A549 (cell line): ENCODE data around the gene MAML2. TPM values are rescaled to one million over a fixed set of nuclear protein-coding genes. Genes with fewer than 3 reads are reported as not detected.

ENCODE experiments used
- ATAC-seq, 2 experiments: fragments of 200-7000 bp in 1 of 2; fragments of >200 bp in 1 of 2; cut with Nextera tagmentation in 1 of 2; cut with Tn5 transposase in 1 of 2; 3 replicates each; pipeline versions ENCODE4 v1.8.0 to v1.9.1; 2018 to 2020; ENCODE audit warnings: mild to moderate bottlenecking in 1 of 2, moderate library complexity in 1 of 2
- CTCF ChIA-PET: fragments of 300-600 bp; sonication (Branson Sonifier 250); formaldehyde crosslinking; extraction: SDS; loops from one replicate; lab custom pipeline; 2021; ENCODE audit warnings: antibody characterized with exemption, inconsistent platforms; lab: Yijun Ruan, JAX
- POLR2A ChIA-PET: fragments of 350-600 bp; formaldehyde crosslinking; extraction: SDS; loops from one replicate; lab custom pipeline; 2021; ENCODE audit warnings: antibody characterized with exemption, inconsistent platforms; lab: Yijun Ruan, JAX
- DNase-seq, 2 experiments: peaks; one replicate each; pipeline versions ENCODE4 v3.0.0 to v3.0.0-alpha.2; 2011 to 2016; ENCODE audit warnings: low read depth in 1 of 2, low spot score in 1 of 2
- FAIRE-seq: peaks from 2 replicates; lab custom pipeline; 2011; peaks lifted over from hg19 to GRCh38; lab: Jason Lieb, UNC
- H3K27ac ChIP-seq, 2 experiments: fragments of >200 bp; sonication (Bioruptor Twin); formaldehyde crosslinking; 3 replicates each; pipeline ENCODE4 v1.5.1; 2016 to 2017
- H3K4me1 ChIP-seq: fragments of >200 bp; sonication (Bioruptor Twin); formaldehyde crosslinking; 3 replicates; pipeline ENCODE4 v1.6.1; 2016
- H3K4me2 ChIP-seq: fragments of >200 bp; sonication (Bioruptor Twin); formaldehyde crosslinking; 3 replicates; pipeline ENCODE4 v1.6.1; 2016
- H3K4me3 ChIP-seq: fragments of >200 bp; sonication (Bioruptor Twin); formaldehyde crosslinking; 3 replicates; pipeline ENCODE4 v1.5.1; 2016
- H3K9me3 ChIP-seq: fragments of >200 bp; sonication (Bioruptor Twin); formaldehyde crosslinking; 3 replicates; pipeline ENCODE4 v1.6.1; 2016
- BHLHE40 ChIP-seq: IDR thresholded peaks from 2 replicates; pipeline ENCODE4 v1.6.1; 2012; ENCODE audit warnings: low read depth, low read length, inconsistent platforms
- CEBPB ChIP-seq, 2 experiments: fragments of >200 bp in 1 of 2; sonication (Bioruptor Twin) in 1 of 2; formaldehyde crosslinking in 1 of 2; IDR thresholded peaks; 2 replicates each; pipeline ENCODE4 v1.6.1; 2012 to 2016
- CHD2 ChIP-seq: fragments of 150-350 bp; IDR thresholded peaks from 2 replicates; pipeline ENCODE4 v1.6.1; 2014; ENCODE audit warnings: low read length; ENCODE audit not compliant: partially characterized antibody
- FOSB ChIP-seq: fragments of 250-450 bp; sonication (Bioruptor Pico); IDR thresholded peaks from 2 replicates; pipeline ENCODE4 v1.5.0; 2020; ENCODE audit warnings: mild to moderate bottlenecking, moderate library complexity
- HOXB5 ChIP-seq: fragments of 250-450 bp; sonication (Bioruptor Pico); IDR thresholded peaks from 2 replicates; pipeline ENCODE4 v1.5.0; 2020; ENCODE audit warnings: mild to moderate bottlenecking, moderate library complexity
- KDM1A ChIP-seq: fragments of 200-600 bp; sonication (generic); IDR thresholded peaks from 2 replicates; pipeline ENCODE4 v1.6.1; 2016; ENCODE audit warnings: low read depth, mild to moderate bottlenecking
- NR3C1 ChIP-seq: fragments of >200 bp; sonication (Bioruptor Twin); formaldehyde crosslinking; IDR thresholded peaks from 3 replicates; pipeline ENCODE4 v1.6.1; 2017
- RAD21 ChIP-seq, 2 experiments: fragments of >200 bp in 1 of 2; sonication (Bioruptor Twin) in 1 of 2; formaldehyde crosslinking in 1 of 2; IDR thresholded peaks in 1 of 2; conservative IDR thresholded peaks in 1 of 2; 2 replicates in 1 of 2; 3 replicates in 1 of 2; pipeline ENCODE4 v1.6.1; 2012 to 2018; ENCODE audit warnings: inconsistent platforms in 1 of 2
- RCOR1 ChIP-seq: fragments of 150-350 bp; IDR thresholded peaks from 2 replicates; pipeline ENCODE4 v1.6.1; 2014; ENCODE audit warnings: antibody characterized with exemption, low read length, low read depth
- RFX5 ChIP-seq: fragments of 450-650 bp; IDR thresholded peaks from 2 replicates; pipeline ENCODE4 v1.7.1; 2014; ENCODE audit warnings: antibody characterized with exemption, mild to moderate bottlenecking, moderate library complexity
- TP53 ChIP-seq: fragments of 250-450 bp; sonication (Bioruptor Pico); IDR thresholded peaks from 2 replicates; pipeline ENCODE4 v1.5.0; 2021; ENCODE audit warnings: mild to moderate bottlenecking, moderate library complexity
- ZFP36 ChIP-seq: fragments of 450-650 bp; IDR thresholded peaks from 2 replicates; pipeline ENCODE4 v1.6.1; 2014; ENCODE audit warnings: borderline replicate concordance; ENCODE audit not compliant: partially characterized antibody
- ZNF302 ChIP-seq: fragments of 250-450 bp; sonication (Bioruptor Pico); IDR thresholded peaks from 2 replicates; pipeline ENCODE4 v1.9.0; 2021; ENCODE audit warnings: inconsistent platforms, mild to moderate bottlenecking, moderate library complexity
- ZSCAN20 ChIP-seq: fragments of 250-450 bp; sonication (Bioruptor Pico); IDR thresholded peaks from 2 replicates; pipeline ENCODE4 v1.8.0; 2022; ENCODE audit warnings: mild to moderate bottlenecking, moderate library complexity
- WGBS: methylation state at CpG from one replicate; pipeline ENCODE4 v1.1.6; 2017; ENCODE audit errors: missing lambda C conversion rate; 5-methylcytosine and 5-hydroxymethylcytosine counted together
- polyA plus RNA-seq, 4 experiments: library from polyadenylated mRNA; depleted of rRNA in 3 of 4; stranded (reverse); fragments of >200 nt; fragmentation: RNase III in 1 of 4; extraction: RNeasy Plus Mini Kit Qiagen cat#74134 plus additional on column Dnase treatment in 1 of 4; gene quantifications; 2 replicates in 3 of 4; 3 replicates in 1 of 4; pipeline ENCODE4 v1.2.3, GENCODE V29; 2011 to 2017
- TF ChIP-seq, protein P1 (sequence below): fragments of 250-450 bp; sonication (Bioruptor Pico); IDR thresholded peaks from 2 replicates; pipeline ENCODE4 v1.5.0; 2020; ENCODE audit warnings: low read depth, mild to moderate bottlenecking, moderate library complexity
- TF ChIP-seq, protein P2 (sequence below): fragments of 450-650 bp; IDR thresholded peaks from 2 replicates; pipeline ENCODE4 v1.6.1; 2014; ENCODE audit warnings: antibody characterized with exemption
- TF ChIP-seq, protein P3 (sequence below): IDR thresholded peaks from 2 replicates; pipeline ENCODE4 v1.6.1; 2012
- TF ChIP-seq, protein P4 (sequence below): fragments of 250-450 bp; sonication (Bioruptor Pico); IDR thresholded peaks from 2 replicates; pipeline ENCODE4 v1.5.0; 2021; ENCODE audit warnings: mild to moderate bottlenecking, moderate library complexity, borderline replicate concordance
- TF ChIP-seq, protein P5 (sequence below): fragments of >200 bp; sonication (Bioruptor Twin); formaldehyde crosslinking; IDR thresholded peaks from 3 replicates; pipeline ENCODE4 v1.5.1; 2016

The MAML2 gene
- polyA plus RNA-seq, 2 of the 4 experiments (the other 2 are of a cell fraction), result 1.5 to 2.5 TPM

DNA sequence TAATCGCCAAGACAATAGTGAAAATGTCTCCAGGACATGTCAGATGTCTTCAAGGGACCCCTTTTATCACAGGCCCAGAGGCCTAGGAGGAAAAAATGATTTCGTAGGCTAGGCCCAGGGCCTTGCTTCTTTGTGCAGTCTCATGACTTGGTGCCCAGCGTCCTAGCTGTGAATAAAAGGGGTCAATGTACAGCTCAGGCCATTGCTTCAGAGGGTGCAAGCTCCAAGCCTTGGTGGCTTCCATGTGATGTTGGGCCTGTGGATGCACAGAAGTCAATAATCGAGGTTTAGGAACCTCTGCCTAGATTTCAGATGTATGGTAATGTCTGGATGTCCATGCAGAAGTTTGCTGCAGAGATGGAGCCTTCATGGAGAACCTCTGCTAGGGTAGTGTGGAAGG lies 398.4 kb downstream of the MAML2 start:
- no peak overlapping the region for H3K4me3 ChIP-seq
- H3K4me1 ChIP-seq, result no peaks in the 10 kb centered on the region
- H3K9me3 ChIP-seq, result peaks cover 6% of the 10 kb centered on the region
- POLR2A ChIA-PET, result no interaction called here
- no peak for DNase-seq
- 23% methylated on average over 4 of the region's 4 CpGs for WGBS
- H3K4me2 ChIP-seq, result no peak overlapping the region
- FAIRE-seq, result no peak
- no peak for ATAC-seq
- TF ChIP-seq KDM1A (no peak), ZFP36 (peak; percentile 82), RCOR1 (no peak), HOXB5 (CRISPR knock-in tag) (no peak)
- TF ChIP-seq, protein P1, sequence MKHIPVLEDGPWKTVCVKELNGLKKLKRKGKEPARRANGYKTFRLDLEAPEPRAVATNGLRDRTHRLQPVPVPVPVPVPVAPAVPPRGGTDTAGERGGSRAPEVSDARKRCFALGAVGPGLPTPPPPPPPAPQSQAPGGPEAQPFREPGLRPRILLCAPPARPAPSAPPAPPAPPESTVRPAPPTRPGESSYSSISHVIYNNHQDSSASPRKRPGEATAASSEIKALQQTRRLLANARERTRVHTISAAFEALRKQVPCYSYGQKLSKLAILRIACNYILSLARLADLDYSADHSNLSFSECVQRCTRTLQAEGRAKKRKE, result no peak
- TF ChIP-seq, all 56 proteins: peak for 1
- no peak overlapping the region for H3K27ac ChIP-seq
- CTCF ChIA-PET, result no interaction called here

DNA sequence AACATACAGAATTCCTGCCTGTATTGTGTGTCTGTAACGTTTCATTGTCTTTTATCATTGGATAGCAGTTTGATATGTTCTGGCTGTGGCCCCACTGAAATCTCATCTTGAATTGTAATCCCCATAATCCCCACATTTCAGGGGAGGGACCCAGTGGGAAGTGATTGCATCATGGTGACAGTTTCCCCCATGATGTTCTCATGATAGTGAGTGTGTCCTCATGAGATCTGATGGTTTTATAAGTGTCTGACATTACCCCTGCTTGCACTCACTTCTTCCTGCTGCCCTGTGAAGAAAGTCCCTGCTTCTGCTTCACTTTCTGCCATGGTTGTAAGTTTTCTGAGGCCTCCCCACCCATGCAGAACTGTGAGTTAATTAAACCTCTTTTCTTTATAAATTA lies 399.4 kb downstream of the MAML2 start:
- TF ChIP-seq ZNF302, result no peak
- no peak for TF ChIP-seq NR3C1
- TF ChIP-seq, protein P2, sequence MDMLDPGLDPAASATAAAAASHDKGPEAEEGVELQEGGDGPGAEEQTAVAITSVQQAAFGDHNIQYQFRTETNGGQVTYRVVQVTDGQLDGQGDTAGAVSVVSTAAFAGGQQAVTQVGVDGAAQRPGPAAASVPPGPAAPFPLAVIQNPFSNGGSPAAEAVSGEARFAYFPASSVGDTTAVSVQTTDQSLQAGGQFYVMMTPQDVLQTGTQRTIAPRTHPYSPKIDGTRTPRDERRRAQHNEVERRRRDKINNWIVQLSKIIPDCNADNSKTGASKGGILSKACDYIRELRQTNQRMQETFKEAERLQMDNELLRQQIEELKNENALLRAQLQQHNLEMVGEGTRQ, result no peak
- TF ChIP-seq CEBPB (IDR thresholded peaks at IDR 0.05), result no peak
- TF ChIP-seq CHD2, result no peak
- no peak for TF ChIP-seq RAD21 (conservative IDR thresholded peaks at IDR 0.05 in 1 of 2, IDR thresholded peaks at IDR 0.05 in 1 of 2)
- TF ChIP-seq RFX5, result no peak
- no peak for TF ChIP-seq TP53 (CRISPR knock-in tag)
- TF ChIP-seq, protein P3, sequence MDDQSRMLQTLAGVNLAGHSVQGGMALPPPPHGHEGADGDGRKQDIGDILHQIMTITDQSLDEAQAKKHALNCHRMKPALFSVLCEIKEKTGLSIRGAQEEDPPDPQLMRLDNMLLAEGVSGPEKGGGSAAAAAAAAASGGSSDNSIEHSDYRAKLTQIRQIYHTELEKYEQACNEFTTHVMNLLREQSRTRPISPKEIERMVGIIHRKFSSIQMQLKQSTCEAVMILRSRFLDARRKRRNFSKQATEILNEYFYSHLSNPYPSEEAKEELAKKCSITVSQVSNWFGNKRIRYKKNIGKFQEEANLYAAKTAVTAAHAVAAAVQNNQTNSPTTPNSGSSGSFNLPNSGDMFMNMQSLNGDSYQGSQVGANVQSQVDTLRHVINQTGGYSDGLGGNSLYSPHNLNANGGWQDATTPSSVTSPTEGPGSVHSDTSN, result no peak
- TF ChIP-seq, protein P4, sequence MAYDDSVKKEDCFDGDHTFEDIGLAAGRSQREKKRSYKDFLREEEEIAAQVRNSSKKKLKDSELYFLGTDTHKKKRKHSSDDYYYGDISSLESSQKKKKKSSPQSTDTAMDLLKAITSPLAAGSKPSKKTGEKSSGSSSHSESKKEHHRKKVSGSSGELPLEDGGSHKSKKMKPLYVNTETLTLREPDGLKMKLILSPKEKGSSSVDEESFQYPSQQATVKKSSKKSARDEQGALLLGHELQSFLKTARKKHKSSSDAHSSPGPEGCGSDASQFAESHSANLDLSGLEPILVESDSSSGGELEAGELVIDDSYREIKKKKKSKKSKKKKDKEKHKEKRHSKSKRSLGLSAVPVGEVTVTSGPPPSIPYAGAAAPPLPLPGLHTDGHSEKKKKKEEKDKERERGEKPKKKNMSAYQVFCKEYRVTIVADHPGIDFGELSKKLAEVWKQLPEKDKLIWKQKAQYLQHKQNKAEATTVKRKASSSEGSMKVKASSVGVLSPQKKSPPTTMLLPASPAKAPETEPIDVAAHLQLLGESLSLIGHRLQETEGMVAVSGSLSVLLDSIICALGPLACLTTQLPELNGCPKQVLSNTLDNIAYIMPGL (CRISPR knock-in tag), result no peak
- no peak for TF ChIP-seq BHLHE40
- TF ChIP-seq, protein P5, sequence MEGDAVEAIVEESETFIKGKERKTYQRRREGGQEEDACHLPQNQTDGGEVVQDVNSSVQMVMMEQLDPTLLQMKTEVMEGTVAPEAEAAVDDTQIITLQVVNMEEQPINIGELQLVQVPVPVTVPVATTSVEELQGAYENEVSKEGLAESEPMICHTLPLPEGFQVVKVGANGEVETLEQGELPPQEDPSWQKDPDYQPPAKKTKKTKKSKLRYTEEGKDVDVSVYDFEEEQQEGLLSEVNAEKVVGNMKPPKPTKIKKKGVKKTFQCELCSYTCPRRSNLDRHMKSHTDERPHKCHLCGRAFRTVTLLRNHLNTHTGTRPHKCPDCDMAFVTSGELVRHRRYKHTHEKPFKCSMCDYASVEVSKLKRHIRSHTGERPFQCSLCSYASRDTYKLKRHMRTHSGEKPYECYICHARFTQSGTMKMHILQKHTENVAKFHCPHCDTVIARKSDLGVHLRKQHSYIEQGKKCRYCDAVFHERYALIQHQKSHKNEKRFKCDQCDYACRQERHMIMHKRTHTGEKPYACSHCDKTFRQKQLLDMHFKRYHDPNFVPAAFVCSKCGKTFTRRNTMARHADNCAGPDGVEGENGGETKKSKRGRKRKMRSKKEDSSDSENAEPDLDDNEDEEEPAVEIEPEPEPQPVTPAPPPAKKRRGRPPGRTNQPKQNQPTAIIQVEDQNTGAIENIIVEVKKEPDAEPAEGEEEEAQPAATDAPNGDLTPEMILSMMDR, result no peak
- TF ChIP-seq ZSCAN20 (CRISPR knock-in tag), result no peak
- TF ChIP-seq FOSB (CRISPR knock-in tag), result no peak
- no peak overlapping the region for H3K27ac ChIP-seq
- FAIRE-seq, result no peak
- ATAC-seq, result no peak
- 67% methylated on average over 1 of the region's 1 CpG for WGBS
- no peak overlapping the region for H3K4me2 ChIP-seq
- peaks cover 6% of the 10 kb centered on the region for H3K9me3 ChIP-seq
- no peak for DNase-seq
- POLR2A ChIA-PET, result no interaction called here
- CTCF ChIA-PET, result no interaction called here
- H3K4me1 ChIP-seq, result no peaks in the 10 kb centered on the region
- H3K4me3 ChIP-seq, result no peak overlapping the region
